ENCODE data around the gene WDR64.

DNA sequence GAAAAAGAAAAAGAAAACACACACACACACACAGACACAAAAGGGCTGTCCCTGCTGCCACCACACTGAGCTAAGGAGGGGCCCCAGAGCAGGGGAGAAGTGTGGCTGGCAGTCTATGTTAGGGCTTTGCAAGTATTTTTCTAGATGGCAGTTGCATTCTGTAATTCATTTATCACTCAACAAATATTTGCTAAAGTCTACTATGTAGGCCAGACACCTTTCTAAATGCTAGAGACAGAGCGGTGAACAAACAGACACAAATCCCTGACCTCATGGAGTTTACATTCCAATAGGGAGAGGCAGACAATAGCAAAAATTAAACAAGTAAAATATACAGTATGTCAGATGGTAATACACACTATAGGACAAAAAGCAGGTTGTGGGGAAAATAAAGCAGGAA, 20.2 kb downstream of the WDR64 start:
- TF ChIP-seq, protein P1, sequence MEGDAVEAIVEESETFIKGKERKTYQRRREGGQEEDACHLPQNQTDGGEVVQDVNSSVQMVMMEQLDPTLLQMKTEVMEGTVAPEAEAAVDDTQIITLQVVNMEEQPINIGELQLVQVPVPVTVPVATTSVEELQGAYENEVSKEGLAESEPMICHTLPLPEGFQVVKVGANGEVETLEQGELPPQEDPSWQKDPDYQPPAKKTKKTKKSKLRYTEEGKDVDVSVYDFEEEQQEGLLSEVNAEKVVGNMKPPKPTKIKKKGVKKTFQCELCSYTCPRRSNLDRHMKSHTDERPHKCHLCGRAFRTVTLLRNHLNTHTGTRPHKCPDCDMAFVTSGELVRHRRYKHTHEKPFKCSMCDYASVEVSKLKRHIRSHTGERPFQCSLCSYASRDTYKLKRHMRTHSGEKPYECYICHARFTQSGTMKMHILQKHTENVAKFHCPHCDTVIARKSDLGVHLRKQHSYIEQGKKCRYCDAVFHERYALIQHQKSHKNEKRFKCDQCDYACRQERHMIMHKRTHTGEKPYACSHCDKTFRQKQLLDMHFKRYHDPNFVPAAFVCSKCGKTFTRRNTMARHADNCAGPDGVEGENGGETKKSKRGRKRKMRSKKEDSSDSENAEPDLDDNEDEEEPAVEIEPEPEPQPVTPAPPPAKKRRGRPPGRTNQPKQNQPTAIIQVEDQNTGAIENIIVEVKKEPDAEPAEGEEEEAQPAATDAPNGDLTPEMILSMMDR (IDR thresholded peaks at IDR 0.05; ENCODE audit: poor library complexity) = no peak
- no peak for TF ChIP-seq EZH2 (IDR thresholded peaks at IDR 0.05; ENCODE audit: borderline replicate concordance)

Data from hepatocyte (in vitro differentiated cells).